OCI-LY1 (cell line): ENCODE measurements around the gene CC2D1B.
A peak's percentile ranks its signal among the peaks of the same experiment; 100 is the strongest.

Experiments used
- H2AFZ ChIP-seq: fragments of 200-600 bp; sonication (generic), shearing (Covaris generic); 2 replicates; pipeline ENCODE4 v1.6.0; 2014; ENCODE audit warnings: antibody characterized with exemption, mild to moderate bottlenecking, low read length
- H3F3A ChIP-seq: fragments of 200-600 bp; sonication (generic), shearing (Covaris generic); 2 replicates; pipeline ENCODE4 v1.6.0; 2014; ENCODE audit warnings: mild to moderate bottlenecking, antibody characterized with exemption, low read length, moderate library complexity; ENCODE audit not compliant: insufficient read depth
- H3K27ac ChIP-seq: fragments of 200-600 bp; sonication (generic); 2 replicates; pipeline ENCODE4 v1.5.1; 2014; ENCODE audit warnings: low read length, mixed run types, mild to moderate bottlenecking, low read depth; ENCODE audit not compliant: poor library complexity, severe bottlenecking
- H3K27me3 ChIP-seq: fragments of 200-600 bp; sonication (generic); 2 replicates; pipeline ENCODE4 v1.6.0; 2014; ENCODE audit warnings: antibody characterized with exemption, mild to moderate bottlenecking, low read length, moderate library complexity; ENCODE audit not compliant: insufficient read depth
- H3K36me3 ChIP-seq: fragments of 200-600 bp; sonication (generic); 2 replicates; pipeline ENCODE4 v1.6.1; 2014; ENCODE audit warnings: mild to moderate bottlenecking, antibody characterized with exemption, low read length, moderate library complexity, mixed read lengths; ENCODE audit not compliant: insufficient read depth
- H3K4me1 ChIP-seq: fragments of 200-600 bp; sonication (generic); 2 replicates; pipeline ENCODE4 v1.5.1; 2014; ENCODE audit warnings: mild to moderate bottlenecking, low read length, moderate library complexity; ENCODE audit not compliant: insufficient read depth, severe bottlenecking
- H3K4me2 ChIP-seq: fragments of 200-600 bp; sonication (generic), shearing (Covaris generic); 2 replicates; pipeline ENCODE4 v1.6.1; 2014; ENCODE audit warnings: low read length
- H3K4me3 ChIP-seq: fragments of 200-600 bp; sonication (generic); 2 replicates; pipeline ENCODE4 v1.5.1; 2014; ENCODE audit warnings: low read length, low read depth, mild to moderate bottlenecking, mixed read lengths; ENCODE audit not compliant: poor library complexity, severe bottlenecking
- H3K79me2 ChIP-seq: fragments of 200-600 bp; shearing (Covaris generic); 2 replicates; pipeline ENCODE4 v1.6.1; 2016; ENCODE audit warnings: mixed run types, low read length, mixed read lengths; ENCODE audit not compliant: insufficient read depth
- H3K9ac ChIP-seq: fragments of 200-600 bp; sonication (generic), shearing (Covaris generic); 2 replicates; pipeline ENCODE4 v1.6.1; 2014; ENCODE audit warnings: mild to moderate bottlenecking, low read length, mixed read lengths
- H3K9me2 ChIP-seq: fragments of 200-600 bp; sonication (generic), shearing (Covaris generic); 2 replicates; pipeline ENCODE4 v1.6.1; 2014; ENCODE audit warnings: low read depth, mild to moderate bottlenecking, low read length, mixed read lengths
- H3K9me3 ChIP-seq: fragments of 200-600 bp; shearing (Covaris generic); 2 replicates; pipeline ENCODE4 v1.6.1; 2014; ENCODE audit warnings: low read length, mixed read lengths
- H4K20me1 ChIP-seq: fragments of 200-600 bp; sonication (generic), shearing (Covaris generic); 2 replicates; pipeline ENCODE4 v1.6.0; 2016; ENCODE audit warnings: mild to moderate bottlenecking, low read length; ENCODE audit not compliant: insufficient read depth
- EZH2 ChIP-seq: fragments of 200-600 bp; sonication (generic), shearing (Covaris generic); IDR thresholded peaks from 2 replicates; pipeline ENCODE4 v1.8.0; 2017; ENCODE audit warnings: borderline replicate concordance, mixed run types, mild to moderate bottlenecking, antibody characterized with exemption, low read length, moderate library complexity, mixed read lengths
- TF ChIP-seq, protein P1 (sequence below): fragments of 200-600 bp; sonication (generic), shearing (Covaris generic); IDR thresholded peaks from 2 replicates; pipeline ENCODE4 v1.5.1; 2017; ENCODE audit warnings: mild to moderate bottlenecking, antibody characterized with exemption, low read length, moderate library complexity, mixed read lengths

Gene CC2D1B

DNA sequence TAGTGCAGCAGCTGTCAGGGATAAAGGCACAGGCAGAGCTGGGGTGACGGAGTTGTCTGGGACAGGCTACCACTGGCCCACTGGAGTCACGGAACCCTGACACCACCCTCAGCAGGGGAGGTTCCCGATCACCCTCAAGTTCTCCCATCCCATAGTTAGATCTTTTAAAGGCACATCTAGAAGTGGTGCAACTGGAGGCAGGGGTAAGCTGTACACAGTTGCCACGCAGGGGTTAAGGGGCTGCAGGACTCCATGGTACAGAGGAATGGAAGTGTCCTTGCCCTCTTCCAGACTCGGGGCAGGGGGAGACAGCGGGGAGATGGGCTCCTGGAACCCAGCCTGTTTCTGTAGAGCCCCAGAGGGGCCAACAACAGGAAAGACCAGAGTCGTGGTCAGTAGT is 13.3 kb downstream of the CC2D1B start:
- peaks cover 67% of the 10 kb centered on the region for H3K36me3 ChIP-seq
- H3K4me3 ChIP-seq: no peak overlapping the region
- 0 out of 2 replicates have a peak, but pooled peaks cover 4% of the 10 kb centered on the region for H3F3A ChIP-seq
- no peak overlapping the region for H3K4me2 ChIP-seq
- no peaks in the 10 kb centered on the region for H3K27me3 ChIP-seq
- H3K27ac ChIP-seq: no peak overlapping the region
- no peaks in the 10 kb centered on the region for H4K20me1 ChIP-seq
- no peak for TF ChIP-seq EZH2
- TF ChIP-seq, protein P1, sequence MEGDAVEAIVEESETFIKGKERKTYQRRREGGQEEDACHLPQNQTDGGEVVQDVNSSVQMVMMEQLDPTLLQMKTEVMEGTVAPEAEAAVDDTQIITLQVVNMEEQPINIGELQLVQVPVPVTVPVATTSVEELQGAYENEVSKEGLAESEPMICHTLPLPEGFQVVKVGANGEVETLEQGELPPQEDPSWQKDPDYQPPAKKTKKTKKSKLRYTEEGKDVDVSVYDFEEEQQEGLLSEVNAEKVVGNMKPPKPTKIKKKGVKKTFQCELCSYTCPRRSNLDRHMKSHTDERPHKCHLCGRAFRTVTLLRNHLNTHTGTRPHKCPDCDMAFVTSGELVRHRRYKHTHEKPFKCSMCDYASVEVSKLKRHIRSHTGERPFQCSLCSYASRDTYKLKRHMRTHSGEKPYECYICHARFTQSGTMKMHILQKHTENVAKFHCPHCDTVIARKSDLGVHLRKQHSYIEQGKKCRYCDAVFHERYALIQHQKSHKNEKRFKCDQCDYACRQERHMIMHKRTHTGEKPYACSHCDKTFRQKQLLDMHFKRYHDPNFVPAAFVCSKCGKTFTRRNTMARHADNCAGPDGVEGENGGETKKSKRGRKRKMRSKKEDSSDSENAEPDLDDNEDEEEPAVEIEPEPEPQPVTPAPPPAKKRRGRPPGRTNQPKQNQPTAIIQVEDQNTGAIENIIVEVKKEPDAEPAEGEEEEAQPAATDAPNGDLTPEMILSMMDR: no peak
- H3K79me2 ChIP-seq: no peaks in the 10 kb centered on the region
- no peaks in the 10 kb centered on the region for H3K9me2 ChIP-seq
- no peak overlapping the region for H3K9ac ChIP-seq
- H3K4me1 ChIP-seq: no peaks in the 10 kb centered on the region
- H2AFZ ChIP-seq: no peak overlapping the region
- H3K9me3 ChIP-seq: no peaks in the 10 kb centered on the region

DNA sequence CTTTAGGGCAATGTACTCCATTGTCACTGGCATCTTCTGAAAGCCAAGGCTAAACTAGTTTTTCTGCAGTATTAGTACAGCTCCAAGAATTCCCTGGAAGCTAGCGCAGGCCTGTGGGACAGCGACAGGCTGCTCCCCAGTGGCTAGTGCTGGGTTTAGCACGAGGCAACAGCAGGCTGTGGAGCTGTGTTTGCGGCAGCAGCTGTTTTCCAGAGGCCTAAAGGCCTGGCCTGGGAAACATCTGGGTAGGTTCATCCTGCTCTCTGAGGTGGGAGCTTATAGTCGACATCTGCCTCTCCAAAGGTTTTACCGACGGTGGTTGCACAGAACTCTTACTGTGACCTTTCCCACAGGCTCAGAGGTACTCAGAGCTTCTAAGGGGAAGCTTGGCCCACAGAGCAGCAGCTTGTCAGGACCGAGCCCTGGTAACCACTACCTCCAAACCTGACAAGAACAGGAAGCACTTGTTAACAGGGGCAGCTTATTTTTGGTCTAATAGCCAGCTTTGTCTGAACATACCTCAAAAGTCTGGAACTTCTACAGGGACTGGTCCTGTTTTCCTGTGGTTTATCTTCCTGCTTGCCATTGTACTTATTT is 17.2 kb downstream of the CC2D1B start:
- Histone ChIP-seq H3K9me3 (no peaks in the 10 kb centered on the region), H2AFZ (no peak overlapping the region), H3K79me2 (no peaks in the 10 kb centered on the region), H3K4me3 (no peak overlapping the region), H3K27me3 (no peaks in the 10 kb centered on the region), H3K9ac (no peak overlapping the region), H4K20me1 (no peaks in the 10 kb centered on the region), H3F3A (0 out of 2 replicates have a peak, but pooled peaks cover 4% of the 10 kb centered on the region), H3K27ac (no peak overlapping the region), H3K4me2 (no peak overlapping the region), H3K9me2 (no peaks in the 10 kb centered on the region), H3K4me1 (no peaks in the 10 kb centered on the region), H3K36me3 (peaks cover 28% of the 10 kb centered on the region)
- no peak for TF ChIP-seq EZH2
- TF ChIP-seq, protein P1: peak; percentile 14; the same call in 1 of the 2 replicates

DNA sequence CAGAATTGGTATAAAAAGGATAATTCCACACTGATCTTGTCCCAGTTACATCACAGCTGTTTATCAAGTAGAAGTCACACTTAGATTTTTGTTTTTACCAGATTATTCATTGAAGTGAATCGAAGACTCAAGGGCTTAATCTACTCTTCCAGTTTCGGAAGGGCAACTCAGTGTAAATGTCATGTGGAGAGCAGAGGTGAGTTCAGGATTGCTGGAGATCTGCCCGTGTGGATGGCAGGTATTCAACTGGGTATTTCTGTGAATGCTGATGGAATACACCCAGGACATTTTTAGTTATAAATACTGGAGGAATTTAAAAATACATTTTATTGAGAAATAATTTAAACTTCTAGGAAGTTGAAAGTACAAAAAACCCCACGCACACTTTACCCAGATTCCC is 19.4 kb downstream of the CC2D1B start:
- no peak overlapping the region for H3K4me3 ChIP-seq

More for the DNA sequence above, 19.4 kb downstream of the CC2D1B start:
- Histone ChIP-seq H3K9me3 (no peaks in the 10 kb centered on the region), H4K20me1 (no peaks in the 10 kb centered on the region), H2AFZ (no peak overlapping the region), H3F3A (0 out of 2 replicates have a peak, but pooled peaks cover 4% of the 10 kb centered on the region), H3K27ac (no peak overlapping the region), H3K36me3 (peaks cover 8% of the 10 kb centered on the region), H3K4me2 (no peak overlapping the region), H3K4me1 (no peaks in the 10 kb centered on the region), H3K9ac (no peak overlapping the region), H3K27me3 (no peaks in the 10 kb centered on the region), H3K79me2 (no peaks in the 10 kb centered on the region), H3K9me2 (no peaks in the 10 kb centered on the region)
- TF ChIP-seq, protein P1: no peak
- TF ChIP-seq EZH2: no peak
